K562 (cell line): ENCODE measurements around the gene B3GAT3. TPM values are rescaled to one million over a fixed set of nuclear protein-coding genes. Genes with fewer than 3 reads are reported as not detected.

Experiments used
- CSDE1 ChIP-seq, 2 experiments: fragments of 450-650 bp; IDR thresholded peaks; 2 replicates each; pipeline ENCODE4 v1.6.1; 2016; ENCODE audit warnings: mild to moderate bottlenecking in 1 of 2
- DIDO1 ChIP-seq: fragments of 450-650 bp; IDR thresholded peaks from 2 replicates; pipeline ENCODE4 v1.6.1; 2016; ENCODE audit warnings: low read depth, missing biosample characterization, missing genetic modification characterization
- DMBX1 ChIP-seq: fragments of 250-450 bp; sonication (Bioruptor Pico); IDR thresholded peaks from 2 replicates; pipeline ENCODE4 v1.8.0; 2022; ENCODE audit warnings: inconsistent platforms, mild to moderate bottlenecking, moderate library complexity, borderline replicate concordance
- DPF2 ChIP-seq: fragments of 450-650 bp; IDR thresholded peaks from 2 replicates; pipeline ENCODE4 v1.6.1; 2016
- E2F3 ChIP-seq: fragments of 250-450 bp; sonication (Bioruptor Pico); IDR thresholded peaks from 2 replicates; pipeline ENCODE4 v1.4.0; 2020; ENCODE audit warnings: mild to moderate bottlenecking
- ELF4 ChIP-seq: fragments of 450-650 bp; formaldehyde crosslinking; IDR thresholded peaks from 2 replicates; pipeline ENCODE4 v1.4.0; 2022; ENCODE audit warnings: missing genetic modification characterization
- HNRNPL ChIP-seq: fragments of 200-400 bp; formaldehyde crosslinking; IDR thresholded peaks from 2 replicates; pipeline ENCODE4 v1.6.1; 2017; ENCODE audit warnings: low read depth, mild to moderate bottlenecking, low read length
- HNRNPLL ChIP-seq: fragments of 200-400 bp; formaldehyde crosslinking; IDR thresholded peaks from 2 replicates; pipeline ENCODE4 v1.6.1; 2017; ENCODE audit warnings: low read length, low read depth, mild to moderate bottlenecking; ENCODE audit not compliant: poor library complexity, severe bottlenecking
- NFRKB ChIP-seq: fragments of 450-650 bp; IDR thresholded peaks from 2 replicates; pipeline ENCODE4 v1.6.1; 2016; ENCODE audit warnings: low read depth
- NR2F6 ChIP-seq: fragments of 450-650 bp; formaldehyde crosslinking; IDR thresholded peaks from 2 replicates; pipeline ENCODE4 v1.4.0; 2020; ENCODE audit warnings: mild to moderate bottlenecking
- POLR2AphosphoS5 ChIP-seq: IDR thresholded peaks from 2 replicates; pipeline ENCODE4 v1.6.1; 2011; ENCODE audit warnings: mild to moderate bottlenecking, low read depth, low read length, moderate library complexity; ENCODE audit not compliant: control insufficient read depth, insufficient read depth
- PYGO2 ChIP-seq: fragments of 450-650 bp; IDR thresholded peaks from 2 replicates; pipeline ENCODE4 v1.6.1; 2016; ENCODE audit warnings: mild to moderate bottlenecking, missing genetic modification characterization, moderate library complexity, missing compliant biosample characterization
- RBM14 ChIP-seq: fragments of 200-400 bp; formaldehyde crosslinking; IDR thresholded peaks from 2 replicates; pipeline ENCODE4 v1.6.1; 2018; ENCODE audit warnings: low read depth, mild to moderate bottlenecking, low read length, moderate library complexity, borderline replicate concordance; ENCODE audit not compliant: insufficient read depth
- SETDB1 ChIP-seq: IDR thresholded peaks from one replicate; pipeline ENCODE4 v1.6.1; 2012; ENCODE audit warnings: low read length, control low read depth, inconsistent platforms
- TAF1 ChIP-seq: IDR thresholded peaks from 2 replicates; pipeline ENCODE4 v1.6.1; 2011; ENCODE audit warnings: mild to moderate bottlenecking, low read length, moderate library complexity; ENCODE audit not compliant: insufficient read depth, control insufficient read depth, severe bottlenecking; ENCODE audit errors: extremely low read depth
- THAP12 ChIP-seq: fragments of 250-450 bp; sonication (Bioruptor Pico); IDR thresholded peaks from 2 replicates; pipeline ENCODE4 v1.9.0; 2021; ENCODE audit warnings: mild to moderate bottlenecking, inconsistent platforms
- ZNF184 ChIP-seq: sonication (generic); formaldehyde crosslinking; IDR thresholded peaks from 2 replicates; pipeline ENCODE4 v1.5.0; 2020; ENCODE audit warnings: missing genetic modification reagents
- ZNF347 ChIP-seq: fragments of 450-650 bp; formaldehyde crosslinking; IDR thresholded peaks from 2 replicates; pipeline ENCODE4 v1.4.0; 2020; ENCODE audit warnings: low read depth, mild to moderate bottlenecking, moderate library complexity
- ZNF696 ChIP-seq: fragments of 250-450 bp; sonication (Bioruptor Pico); conservative IDR thresholded peaks from 2 replicates; pipeline ENCODE4 v1.4.0; 2020; ENCODE audit warnings: mild to moderate bottlenecking, moderate library complexity
- polyA plus RNA-seq, 8 experiments: library from polyadenylated mRNA; depleted of rRNA in 4 of 8; stranded (reverse) in 5 of 8; unstranded in 3 of 8; fragments of >200 nt; fragmentation: Nextera tagmentation in 2 of 8; fragmentation: Illumina TruSeq in 1 of 8; extraction: Ambion mirVana in 2 of 8; extraction: Trizol in 1 of 8; gene quantifications; 2 replicates each; pipeline versions ENCODE4 v1.2.1 to v1.2.3, GENCODE V29; 2011 to 2014; ENCODE audit warnings: inconsistent platforms in 1 of 8, missing spikeins in 1 of 8
- total RNA-seq, 7 experiments: library from RNA; depleted of rRNA in 6 of 7; stranded (reverse); fragments of >200 nt in 6 of 7; fragmentation: Illumina TruSeq in 2 of 7; extraction: Trizol in 2 of 7; gene quantifications; 2 replicates each; pipeline versions ENCODE4 v1.2.1 to v1.2.3, GENCODE V29; 2011 to 2021; ENCODE audit warnings: low replicate concordance in 1 of 7
- TF ChIP-seq, protein P1 (sequence below): fragments of 450-650 bp; IDR thresholded peaks from 2 replicates; pipeline ENCODE4 v1.7.1; 2018; ENCODE audit warnings: mild to moderate bottlenecking, low read depth; ENCODE audit not compliant: partially characterized antibody

Gene B3GAT3
- total and polyA plus RNA-seq, 9 of the 15 experiments (the other 6 are each of a cell fraction or from before 2014, with no cell fraction given): 0.30 to 64.0 (median 21.4) TPM

- TF ChIP-seq THAP12 (CRISPR knock-in tag): peak; percentile 75; the same call in 1 of the 2 replicates
- TF ChIP-seq ZNF696 (CRISPR knock-in tag): 0 out of 2 replicates have a peak, but pooled peaks have one; percentile 13
- TF ChIP-seq ELF4 (CRISPR knock-in tag): 0 out of 2 replicates have a peak, but pooled peaks have one; percentile 13
- TF ChIP-seq HNRNPLL: peak; percentile 62
- TF ChIP-seq HNRNPL: no peak
- TF ChIP-seq DIDO1 (tag): peak; percentile 45; the same call in 1 of the 2 replicates
- TF ChIP-seq NR2F6 (CRISPR knock-in tag): peak; percentile 54; the same call in 1 of the 2 replicates
- TF ChIP-seq POLR2AphosphoS5: peak; percentile 95
- peak; percentile 20; the same call in 1 of the 2 replicates for TF ChIP-seq DPF2
- peak; percentile 72 for TF ChIP-seq SETDB1
- TF ChIP-seq, protein P1, sequence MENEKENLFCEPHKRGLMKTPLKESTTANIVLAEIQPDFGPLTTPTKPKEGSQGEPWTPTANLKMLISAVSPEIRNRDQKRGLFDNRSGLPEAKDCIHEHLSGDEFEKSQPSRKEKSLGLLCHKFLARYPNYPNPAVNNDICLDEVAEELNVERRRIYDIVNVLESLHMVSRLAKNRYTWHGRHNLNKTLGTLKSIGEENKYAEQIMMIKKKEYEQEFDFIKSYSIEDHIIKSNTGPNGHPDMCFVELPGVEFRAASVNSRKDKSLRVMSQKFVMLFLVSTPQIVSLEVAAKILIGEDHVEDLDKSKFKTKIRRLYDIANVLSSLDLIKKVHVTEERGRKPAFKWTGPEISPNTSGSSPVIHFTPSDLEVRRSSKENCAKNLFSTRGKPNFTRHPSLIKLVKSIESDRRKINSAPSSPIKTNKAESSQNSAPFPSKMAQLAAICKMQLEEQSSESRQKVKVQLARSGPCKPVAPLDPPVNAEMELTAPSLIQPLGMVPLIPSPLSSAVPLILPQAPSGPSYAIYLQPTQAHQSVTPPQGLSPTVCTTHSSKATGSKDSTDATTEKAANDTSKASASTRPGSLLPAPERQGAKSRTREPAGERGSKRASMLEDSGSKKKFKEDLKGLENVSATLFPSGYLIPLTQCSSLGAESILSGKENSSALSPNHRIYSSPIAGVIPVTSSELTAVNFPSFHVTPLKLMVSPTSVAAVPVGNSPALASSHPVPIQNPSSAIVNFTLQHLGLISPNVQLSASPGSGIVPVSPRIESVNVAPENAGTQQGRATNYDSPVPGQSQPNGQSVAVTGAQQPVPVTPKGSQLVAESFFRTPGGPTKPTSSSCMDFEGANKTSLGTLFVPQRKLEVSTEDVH: peak; percentile 81
- TF ChIP-seq RBM14: peak; percentile 92; the same call in 1 of the 2 replicates
- no peak for TF ChIP-seq ZNF347
- no peak for TF ChIP-seq ZNF184
- peak; percentile 65; the same call in 1 of the 2 replicates for TF ChIP-seq E2F3 (CRISPR knock-in tag)
- TF ChIP-seq PYGO2 (tag): no peak
- TF ChIP-seq DMBX1: 0 out of 2 replicates have a peak, but pooled peaks have one; percentile 16
- peak; percentile 97 for TF ChIP-seq TAF1
- TF ChIP-seq CSDE1 (IDR thresholded peaks at IDR 0.05): no peak
- TF ChIP-seq NFRKB: peak; percentile 74
Observed at GRCh38 chr11:62645946-62646824, 24.4 kb upstream of the B3GAT3 start, which contains the start of gene GANAB (continued).
